Aorta (tissue), 5 donors: Measurements from ENCODE around the gene RPAP2. TPM values are rescaled to one million over a fixed set of nuclear protein-coding genes. Genes with fewer than 3 reads are reported as not detected.
"Not testable (repeated sequence)": the region's sequence is repeated elsewhere in the genome, so short reads cannot be mapped to it uniquely, and the experiment has no call there.

ENCODE experiments used
- ATAC-seq: fragments of 200-7000 bp; cut with Tn5 transposase; one replicate; pipeline ENCODE4 v1.9.1; 2022; ENCODE audit warnings: moderate library complexity; ENCODE audit not compliant: low FRiP score
- DNase-seq, 2 donors: peaks; one replicate each; pipeline ENCODE4 v3.0.0-alpha.2; 2020
- H3K27ac ChIP-seq, 2 donors: one replicate each; pipeline ENCODE4 v1.5.1; 2013; ENCODE audit warnings: low read length in 2 of 2, mild to moderate bottlenecking in 2 of 2, moderate library complexity in 2 of 2, control low read depth in 1 of 2, inconsistent platforms in 1 of 2, low read depth in 1 of 2
- H3K27me3 ChIP-seq, 2 donors: one replicate each; pipeline ENCODE4 v1.6.1; 2013; ENCODE audit warnings: control low read depth in 1 of 2, low read length in 1 of 2, mild to moderate bottlenecking in 1 of 2, moderate library complexity in 1 of 2; ENCODE audit not compliant: insufficient read depth in 2 of 2, control insufficient read depth in 1 of 2
- H3K36me3 ChIP-seq, 2 donors: one replicate each; pipeline ENCODE4 v1.6.1; 2013; ENCODE audit warnings: control low read depth in 1 of 2, low read length in 1 of 2, mild to moderate bottlenecking in 1 of 2; ENCODE audit not compliant: insufficient read depth in 2 of 2, control insufficient read depth in 1 of 2
- H3K4me1 ChIP-seq, 2 donors: one replicate each; pipeline ENCODE4 v1.6.1; 2013; ENCODE audit warnings: low read length in 2 of 2, control low read depth in 1 of 2, mild to moderate bottlenecking in 1 of 2, moderate library complexity in 1 of 2; ENCODE audit not compliant: insufficient read depth in 2 of 2, control insufficient read depth in 1 of 2
- H3K4me3 ChIP-seq, 2 donors: one replicate each; pipeline ENCODE4 v1.5.1; 2013; ENCODE audit warnings: low read length in 2 of 2, control low read depth in 1 of 2, mild to moderate bottlenecking in 1 of 2
- H3K9me3 ChIP-seq: one replicate; pipeline ENCODE4 v1.6.1; 2013; ENCODE audit warnings: mild to moderate bottlenecking, low read length; ENCODE audit not compliant: control insufficient read depth
- WGBS, 2 donors: extraction: QIAGEN DNeasy Blood & Tissue Kit; methylation state at CpG; one replicate each; pipeline ENCODE4 v1.1.7; 2013; 5-methylcytosine and 5-hydroxymethylcytosine counted together
- intact Hi-C, 2 donors: fragments of 100-400 bp; cut with DNase I; formaldehyde crosslinking; loops; one replicate each; pipeline versions ENCODE4 v1.14.2 to v1.15.0; 2022
- polyA plus RNA-seq, 2 donors: library from polyadenylated mRNA; stranded (reverse); fragments of 200-250 nt; gene quantifications; one replicate each; pipeline ENCODE4 v1.2.3, GENCODE V29; 2013
- total RNA-seq, 2 donors: library from RNA; stranded (reverse); fragmentation: NEBNext Ultra II Directional; extraction: Animal tissue kit (Norgen Biotek cat#: 25700); gene quantifications; one replicate each; pipeline ENCODE4 v1.2.1, GENCODE V29; 2021
- donor health status: healthy with polysubstance abuse.
- donor health status: Bipolar disorder and iron deficiency.
- donor health status: DM: no; HTN: no; CAD: no.
- donor health status: DM: no; HTN: no; CAD: no.
- donor health status: DM: yes; HTN: yes; CAD: no.

Gene RPAP2
- total and polyA plus RNA-seq, 4 donors: 4.9 to 31.3 (median 21.0) TPM

GRCh38 chr1:92411511-92411910, 112.7 kb downstream of the RPAP2 start:
- H3K36me3 ChIP-seq: no peaks in the 10 kb centered on the region
- DNase-seq (no peak), ATAC-seq (no peak)
- H3K4me1 ChIP-seq: no peaks in the 10 kb centered on the region
- no peaks in the 10 kb centered on the region for H3K27me3 ChIP-seq
- WGBS, 2 donors: 92% methylated on average over 1 of the region's 1 CpG
- no peak overlapping the region for H3K27ac ChIP-seq
- no peaks in the 10 kb centered on the region for H3K9me3 ChIP-seq
- H3K4me3 ChIP-seq: no peak overlapping the region
- intact Hi-C loops: no loop called here

DNA sequence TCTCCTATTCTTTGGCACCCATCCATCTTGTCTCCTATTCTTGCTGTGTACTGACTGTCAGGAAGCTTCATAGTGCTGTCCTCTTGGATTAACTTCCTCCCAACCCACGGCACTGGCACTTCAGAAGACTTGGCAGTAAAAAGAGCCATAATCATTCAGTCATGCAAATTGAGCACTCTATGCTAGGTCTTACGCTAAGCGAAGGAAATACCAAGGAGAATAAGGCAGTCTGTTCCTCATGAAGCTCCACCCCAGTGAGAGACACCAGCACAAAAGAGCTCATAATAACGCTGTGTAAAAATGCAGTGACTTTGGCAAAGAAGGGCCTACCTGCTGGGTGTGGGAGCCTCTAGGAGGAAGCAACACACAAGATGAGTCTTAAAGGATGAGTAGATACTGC, 120.8 kb downstream of the RPAP2 start:
- Histone ChIP-seq H3K9me3 (no peaks in the 10 kb centered on the region), H3K27me3 (no peaks in the 10 kb centered on the region), H3K36me3 (no peaks in the 10 kb centered on the region), H3K27ac (no peak overlapping the region), H3K4me3 (no peak overlapping the region), H3K4me1 (no peaks in the 10 kb centered on the region)
- ATAC-seq (no peak), DNase-seq (no peak)
- WGBS, 2 donors: 62 to 67% methylated on average over 4 of the region's 4 CpGs
- intact Hi-C loops: no loop called here

GRCh38 chr1:92424381-92424780, 125.5 kb downstream of the RPAP2 start:
- Histone ChIP-seq H3K27ac (no peak overlapping the region), H3K36me3 (no peaks in the 10 kb centered on the region), H3K4me3 (no peak overlapping the region), H3K27me3 (no peaks in the 10 kb centered on the region), H3K9me3 (no peaks in the 10 kb centered on the region), H3K4me1 (no peaks in the 10 kb centered on the region)
- intact Hi-C loops: no loop called here
- ATAC-seq (no peak), DNase-seq (no peak)
- WGBS, 2 donors: 27 to 33% methylated on average over 4 of the region's 4 CpGs

DNA sequence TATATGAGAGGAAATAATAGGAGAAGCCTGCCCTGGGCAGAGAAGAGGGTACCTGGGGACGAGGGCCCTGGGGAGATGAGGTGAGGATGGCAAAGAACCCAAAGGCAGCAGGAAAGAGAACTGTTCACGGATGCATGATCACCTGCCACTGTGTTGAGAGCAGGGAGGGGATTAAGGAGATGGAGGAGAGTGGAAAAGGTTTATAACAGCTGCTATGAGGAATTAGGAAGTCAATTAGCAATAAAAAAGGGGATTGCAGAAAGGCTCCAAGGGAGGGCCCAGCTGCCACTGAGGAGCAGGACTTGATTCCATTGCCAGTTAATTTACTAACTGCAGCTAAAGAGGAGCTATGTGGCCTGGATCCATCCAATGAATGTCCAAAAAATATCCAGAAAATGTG, 126.8 kb downstream of the RPAP2 start:
- H3K4me3 ChIP-seq: no peak overlapping the region
- no peak for DNase-seq

GRCh38 chr1:92430030-92430429, 131.2 kb downstream of the RPAP2 start:
- ATAC-seq: no peak
- Histone ChIP-seq H3K36me3 (no peaks in the 10 kb centered on the region), H3K27ac (no peak overlapping the region), H3K27me3 (no peaks in the 10 kb centered on the region), H3K4me3 (no peak overlapping the region), H3K4me1 (no peaks in the 10 kb centered on the region), H3K9me3 (no peaks in the 10 kb centered on the region)
- 80 to 91% methylated on average over 1 of the region's 1 CpG for WGBS, 2 donors
- intact Hi-C loops: no loop called here
- no peak for DNase-seq

More for the DNA sequence above, 126.8 kb downstream of the RPAP2 start:
- H3K4me1 ChIP-seq: no peaks in the 10 kb centered on the region
- H3K9me3 ChIP-seq: no peaks in the 10 kb centered on the region
- no peak for ATAC-seq
- intact Hi-C loops: no loop called here
- 41 to 54% methylated on average over 2 of the region's 2 CpGs for WGBS, 2 donors
- H3K36me3 ChIP-seq: no peaks in the 10 kb centered on the region
- H3K27ac ChIP-seq: no peak overlapping the region
- H3K27me3 ChIP-seq: no peaks in the 10 kb centered on the region

- H3K4me1 ChIP-seq, intact Hi-C loops, H3K27ac ChIP-seq, DNase-seq, H3K27me3 ChIP-seq, H3K9me3 ChIP-seq, H3K36me3 ChIP-seq, ATAC-seq, H3K4me3 ChIP-seq: not testable (repeated sequence)
- WGBS, 2 donors: 75 to 83% methylated on average over 1 of the region's 1 CpG
Measured at GRCh38 chr1:92434572-92434971, 135.7 kb downstream of the RPAP2 start.

DNA sequence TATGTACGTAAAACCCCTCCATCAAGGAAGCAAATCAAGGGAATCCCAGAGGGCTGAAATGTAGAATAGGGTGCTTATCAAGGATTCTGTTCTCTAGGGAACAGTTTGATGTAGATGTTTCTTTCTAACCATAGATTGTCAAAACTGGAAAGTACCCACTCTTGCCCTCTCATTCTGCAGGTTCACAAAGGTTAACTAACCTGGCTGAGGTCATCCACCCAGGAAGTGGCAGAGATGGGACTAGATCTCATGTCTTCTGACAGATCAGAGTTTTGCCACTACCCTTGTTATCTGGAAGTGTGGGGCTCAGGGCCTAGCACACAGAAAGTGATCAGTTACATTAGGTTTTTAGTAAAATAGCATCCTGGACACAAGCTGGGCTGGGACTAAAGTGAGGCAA, 140.4 kb downstream of the RPAP2 start:
- Histone ChIP-seq H3K36me3 (no peaks in the 10 kb centered on the region), H3K27me3 (peaks cover 0 to 1% of the 10 kb centered on the region in 2 donors), H3K4me3 (no peak overlapping the region), H3K4me1 (no peaks in the 10 kb centered on the region), H3K27ac (no peak overlapping the region), H3K9me3 (no peaks in the 10 kb centered on the region)
- DNase-seq (no peak), ATAC-seq (no peak)
- WGBS, 2 donors: 86 to 89% methylated on average over 1 of the region's 1 CpG
- intact Hi-C loops: no loop called here

DNA sequence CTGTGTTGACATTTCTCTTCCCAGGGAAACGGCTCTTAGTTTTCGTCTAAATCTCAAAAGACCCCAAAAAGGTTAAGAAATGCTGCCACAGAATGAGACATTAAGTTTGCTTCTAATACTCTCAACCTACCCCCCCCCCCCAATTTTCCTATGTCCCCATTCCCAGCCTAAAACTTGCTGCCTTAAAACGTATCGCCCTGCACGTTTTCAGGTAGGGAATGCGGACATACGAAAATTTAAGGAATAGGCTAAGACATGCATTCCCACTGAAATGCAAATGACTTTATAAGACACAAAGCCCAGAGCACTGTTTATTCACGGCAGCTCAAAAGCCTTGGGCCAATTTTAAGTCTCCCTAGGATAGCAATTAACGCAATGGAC, 142.4 kb downstream of the RPAP2 start:
- WGBS, 2 donors: 88 to 90% methylated on average over 9 of the region's 9 CpGs
- intact Hi-C loops: no loop called here

DNA sequence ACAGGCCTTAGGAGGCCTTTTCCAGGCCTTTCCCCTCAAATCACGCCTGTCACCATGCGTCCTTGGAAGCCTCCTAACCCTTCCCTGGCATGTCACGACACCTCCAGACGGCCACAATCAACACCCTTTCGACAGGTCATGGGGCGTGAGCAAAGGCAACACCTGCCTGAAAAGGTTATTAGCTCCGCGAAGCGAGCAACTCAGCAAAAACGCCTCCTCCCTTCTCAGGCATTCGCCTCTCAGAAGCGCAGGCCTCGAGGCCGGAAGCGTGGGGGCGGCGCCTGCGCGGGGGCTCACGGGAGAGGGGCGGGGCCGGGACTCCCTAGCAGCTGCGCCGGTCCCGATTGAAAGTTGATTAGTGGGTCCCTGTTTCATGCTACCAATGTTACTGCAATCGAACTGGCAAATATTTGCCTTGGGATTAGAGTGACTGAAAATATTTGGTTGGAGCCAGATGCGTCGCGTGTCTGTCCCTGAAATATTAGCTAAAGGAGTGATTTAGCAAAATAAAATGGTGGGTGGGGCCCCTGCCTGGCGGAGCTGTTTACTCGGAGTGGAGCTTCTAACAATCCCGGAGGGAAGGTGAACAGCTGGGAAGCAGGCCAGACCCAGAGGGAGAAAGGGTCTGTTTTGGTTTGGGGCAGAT, 143.0 kb downstream of the RPAP2 start:
- 66 to 72% methylated on average over 32 of the region's 32 CpGs for WGBS, 2 donors
- intact Hi-C loops: no loop called here
- Histone ChIP-seq H3K4me3 (no peak overlapping the region), H3K36me3 (no peaks in the 10 kb centered on the region), H3K27me3 (peaks cover 0 to 2% of the 10 kb centered on the region in 2 donors), H3K4me1 (no peaks in the 10 kb centered on the region), H3K27ac (no peak overlapping the region), H3K9me3 (no peaks in the 10 kb centered on the region)
- no peak for ATAC-seq
- DNase-seq: no peak

More for the DNA sequence above, 142.4 kb downstream of the RPAP2 start:
- no peaks in the 10 kb centered on the region for H3K4me1 ChIP-seq
- H3K27ac ChIP-seq: no peak overlapping the region
- no peak for DNase-seq
- H3K27me3 ChIP-seq: peaks cover 0 to 2% of the 10 kb centered on the region in 2 donors
- ATAC-seq: no peak
- H3K4me3 ChIP-seq: no peak overlapping the region
- no peaks in the 10 kb centered on the region for H3K36me3 ChIP-seq
- no peaks in the 10 kb centered on the region for H3K9me3 ChIP-seq
